ENCODE measurements around the gene FSIP1. TPM values are rescaled to one million over a fixed set of nuclear protein-coding genes. Genes with fewer than 3 reads are reported as not detected.

The FSIP1 gene
- total RNA-seq, 2 donors from 2014 or later = 0.14 to 0.21 TPM

GRCh38 chr15:39670687-39671086 lies 112.0 kb downstream of the FSIP1 start:
- DNase-seq (ENCODE audit: low spot score) = no peak
- no peak for ATAC-seq (ENCODE audit: insufficient number of reproducible peaks, low FRiP score, low read depth)
- peaks cover 8% of the 10 kb centered on the region in 2 donors for H3K4me1 ChIP-seq (ENCODE audit: control insufficient read depth in 1 of 2, low read depth in 2 of 2)
- TF ChIP-seq CTCF (IDR thresholded peaks at IDR 0.05) = no peak
- no peak overlapping the region for H3K27ac ChIP-seq
- no peak overlapping the region for H3K4me3 ChIP-seq
- H3K9me3 ChIP-seq = no peaks in the 10 kb centered on the region
- no peaks in the 10 kb centered on the region for H3K27me3 ChIP-seq (replicated peaks; ENCODE audit: insufficient read depth)
- H3K36me3 ChIP-seq = no peaks in the 10 kb centered on the region

DNA sequence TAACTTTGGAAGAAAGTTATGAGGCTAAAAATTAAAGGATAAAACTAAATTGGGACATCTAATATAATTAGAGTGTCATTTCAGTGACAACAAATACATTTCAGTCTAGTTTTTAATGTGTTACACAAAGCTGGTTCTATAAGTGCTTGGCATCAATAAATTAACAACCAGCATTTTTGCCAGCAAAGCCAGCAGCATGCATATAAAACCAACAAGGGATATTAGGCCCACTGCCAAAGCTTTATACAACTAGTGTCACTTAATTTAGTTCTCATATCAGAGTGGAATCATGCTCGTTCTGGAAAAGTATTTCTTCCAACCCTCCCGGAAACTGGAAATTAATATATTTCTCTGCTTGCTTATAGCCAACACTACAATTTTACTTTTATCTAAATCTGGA lies 113.0 kb downstream of the FSIP1 start:
- Histone ChIP-seq H3K27ac (no peak overlapping the region), H3K36me3 (no peaks in the 10 kb centered on the region), H3K9me3 (no peaks in the 10 kb centered on the region), H3K4me3 (no peak overlapping the region), H3K27me3 (replicated peaks; ENCODE audit: insufficient read depth) (no peaks in the 10 kb centered on the region), H3K4me1 (ENCODE audit: control insufficient read depth in 1 of 2, low read depth in 2 of 2) (peaks cover 8% of the 10 kb centered on the region in 2 donors)
- ATAC-seq (ENCODE audit: insufficient number of reproducible peaks, low FRiP score, low read depth) = no peak
- no peak for DNase-seq (ENCODE audit: low spot score)
- no peak for TF ChIP-seq CTCF (IDR thresholded peaks at IDR 0.05)

- Histone ChIP-seq H3K27ac (no peak overlapping the region), H3K4me1 (ENCODE audit: control insufficient read depth in 1 of 2, low read depth in 2 of 2) (peaks cover 8% of the 10 kb centered on the region in 2 donors), H3K27me3 (replicated peaks; ENCODE audit: insufficient read depth) (no peaks in the 10 kb centered on the region), H3K9me3 (no peaks in the 10 kb centered on the region), H3K4me3 (no peak overlapping the region), H3K36me3 (no peaks in the 10 kb centered on the region)
- ATAC-seq (ENCODE audit: insufficient number of reproducible peaks, low FRiP score, low read depth) (no peak), DNase-seq (ENCODE audit: low spot score) (no peak)
- no peak for TF ChIP-seq CTCF (IDR thresholded peaks at IDR 0.05)
These were observed 113.4 kb downstream of the FSIP1 start for GRCh38 chr15:39669241-39669640.

DNA sequence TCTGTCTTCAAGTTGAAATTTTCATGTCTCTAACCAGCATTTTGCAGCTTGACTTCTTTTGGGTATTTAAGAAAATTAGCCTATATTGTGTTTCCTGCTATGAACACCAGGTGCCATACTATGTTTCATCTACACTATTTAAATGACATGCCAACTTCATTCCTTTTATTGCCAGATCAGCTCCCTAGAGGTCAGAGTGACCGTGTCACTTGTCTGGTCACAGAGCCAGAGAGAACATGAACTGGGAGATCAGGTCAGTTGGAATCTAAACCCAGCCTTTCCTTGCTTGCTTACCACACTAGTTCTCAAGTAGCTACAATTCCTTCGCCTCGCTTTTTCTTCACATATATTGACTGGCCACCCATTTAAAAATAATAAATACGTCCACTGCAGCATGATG lies 114.2 kb downstream of the FSIP1 start:
- no peaks in the 10 kb centered on the region for H3K36me3 ChIP-seq
- no peak for ATAC-seq (ENCODE audit: insufficient number of reproducible peaks, low FRiP score, low read depth)
- H3K4me1 ChIP-seq (ENCODE audit: control insufficient read depth in 1 of 2, low read depth in 2 of 2) = peaks cover 8% of the 10 kb centered on the region in 2 donors
- no peaks in the 10 kb centered on the region for H3K27me3 ChIP-seq (replicated peaks; ENCODE audit: insufficient read depth)
- H3K4me3 ChIP-seq = no peak overlapping the region
- no peak overlapping the region for H3K27ac ChIP-seq
- H3K9me3 ChIP-seq = no peaks in the 10 kb centered on the region
- no peak for DNase-seq (ENCODE audit: low spot score)
- no peak for TF ChIP-seq CTCF (IDR thresholded peaks at IDR 0.05)

GRCh38 chr15:39667382-39668127 lies 115.1 kb downstream of the FSIP1 start:
- Histone ChIP-seq H3K9me3 (no peaks in the 10 kb centered on the region), H3K4me3 (no peak overlapping the region), H3K36me3 (no peaks in the 10 kb centered on the region), H3K27ac (no peak overlapping the region), H3K27me3 (replicated peaks; ENCODE audit: insufficient read depth) (no peaks in the 10 kb centered on the region), H3K4me1 (ENCODE audit: control insufficient read depth in 1 of 2, low read depth in 2 of 2) (peaks cover 8% of the 10 kb centered on the region in 2 donors)
- no peak for TF ChIP-seq CTCF (IDR thresholded peaks at IDR 0.05)
- DNase-seq (ENCODE audit: low spot score) (no peak), ATAC-seq (ENCODE audit: insufficient number of reproducible peaks, low FRiP score, low read depth) (no peak)
